T-helper 17 cell (primary cell): ENCODE results near the gene PRDX5. TPM values are rescaled to one million over a fixed set of nuclear protein-coding genes. Genes with fewer than 3 reads are reported as not detected.

Experiments
- ATAC-seq: fragments of 150-1000 bp; cut with Tn5 transposase; 2 replicates; pipeline ENCODE4 v1.10.0; 2021; ENCODE audit warnings: mild to moderate bottlenecking, moderate library complexity
- DNase-seq, 3 donors: peaks; one replicate each; pipeline versions ENCODE4 v3.0.0 to v3.0.0-alpha.2; 2020 to 2021
- H3K9me3 ChIP-seq: one replicate; pipeline ENCODE4 v1.7.0; 2013; ENCODE audit warnings: low read length, mild to moderate bottlenecking; ENCODE audit not compliant: control insufficient read depth, poor library complexity, severe bottlenecking
- H3K27ac Mint-ChIP-seq: one replicate; pipeline ENCODE4 v1.8.0; 2022; ENCODE audit warnings: mild to moderate bottlenecking, moderate library complexity, mixed read lengths
- H3K27me3 Mint-ChIP-seq: one replicate; pipeline ENCODE4 v1.8.0; 2022; ENCODE audit warnings: mixed read lengths
- H3K36me3 Mint-ChIP-seq: one replicate; pipeline ENCODE4 v1.8.0; 2022; ENCODE audit warnings: low read depth, mixed read lengths
- H3K4me1 Mint-ChIP-seq: one replicate; pipeline ENCODE4 v1.8.0; 2022; ENCODE audit warnings: mild to moderate bottlenecking, mixed read lengths
- H3K4me3 Mint-ChIP-seq: one replicate; pipeline ENCODE4 v1.8.0; 2022; ENCODE audit warnings: mild to moderate bottlenecking, moderate library complexity, mixed read lengths
- total RNA-seq, 4 donors: library from RNA in 2 of 4; stranded (reverse) in 2 of 4; gene quantifications; one replicate each; pipeline ENCODE4 v1.2.3 and lab custom pipeline; 2022 to 2026

The PRDX5 gene
- total RNA-seq, 2 donors from 2014 or later: 46.4 to 49.7 TPM

- peaks cover under 1% of the 10 kb centered on the region for H3K27me3 Mint-ChIP-seq
- peaks cover 20% of the 10 kb centered on the region for H3K4me1 Mint-ChIP-seq
- H3K27ac Mint-ChIP-seq: peak within 1 kb of the TSS; percentile 95
- DNase-seq (peak; percentile 85 to 97 (median 88)), ATAC-seq (peak; percentile 80)
- H3K9me3 ChIP-seq: no peaks in the 10 kb centered on the region
- no peaks in the 10 kb centered on the region for H3K36me3 Mint-ChIP-seq
- H3K4me3 Mint-ChIP-seq: peak within 1 kb of the TSS; percentile 89
These were observed 32.7 kb upstream of the PRDX5 start, which contains the start of gene GPR137 for GRCh38 chr11:64284962-64285884. TSS of gene GPR137 (plus strand) at chr11:64285848. CDS start at chr11:64286525, 677 bp downstream.

GRCh38 chr11:64285885-64286800 is 31.8 kb upstream of the PRDX5 start:
- DNase-seq: no peak
- Mint-ChIP-seq H3K4me3 (peak overlapping the region; percentile 89), H3K36me3 (peaks cover 2% of the 10 kb centered on the region), H3K4me1 (peaks cover 24% of the 10 kb centered on the region), H3K27me3 (peaks cover 8% of the 10 kb centered on the region), H3K27ac (peak overlapping the region; percentile 95)
- no peaks in the 10 kb centered on the region for H3K9me3 ChIP-seq
- no peak for ATAC-seq

- ATAC-seq: no peak
- peaks cover 2% of the 10 kb centered on the region for H3K36me3 Mint-ChIP-seq
- no peak for DNase-seq
- peaks cover 23% of the 10 kb centered on the region for H3K4me1 Mint-ChIP-seq
- no peaks in the 10 kb centered on the region for H3K9me3 ChIP-seq
- peak overlapping the region; percentile 95 for H3K27ac Mint-ChIP-seq
- H3K4me3 Mint-ChIP-seq: peak overlapping the region; percentile 85
- peaks cover 8% of the 10 kb centered on the region for H3K27me3 Mint-ChIP-seq
These were observed 31.1 kb upstream of the PRDX5 start for GRCh38 chr11:64286801-64287159.

- no peak for ATAC-seq
- H3K9me3 ChIP-seq: no peaks in the 10 kb centered on the region
- no peak overlapping the region for H3K4me3 Mint-ChIP-seq
These were observed 30.1 kb upstream of the PRDX5 start for GRCh38 chr11:64287676-64288352.

GRCh38 chr11:64288353-64288750 is 29.6 kb upstream of the PRDX5 start:
- peaks cover 15% of the 10 kb centered on the region for H3K27me3 Mint-ChIP-seq
- H3K9me3 ChIP-seq: no peaks in the 10 kb centered on the region
- ATAC-seq: no peak
- H3K4me3 Mint-ChIP-seq: no peak overlapping the region
- peaks cover 20% of the 10 kb centered on the region for H3K4me1 Mint-ChIP-seq
- H3K36me3 Mint-ChIP-seq: peaks cover 2% of the 10 kb centered on the region
- no peak for DNase-seq
- H3K27ac Mint-ChIP-seq: peak overlapping the region; percentile 29

More at GRCh38 chr11:64287676-64288352, 30.1 kb upstream of the PRDX5 start:
- H3K36me3 Mint-ChIP-seq: peaks cover 2% of the 10 kb centered on the region
- H3K27me3 Mint-ChIP-seq: peaks cover 10% of the 10 kb centered on the region
- H3K27ac Mint-ChIP-seq: peak overlapping the region; percentile 29
- H3K4me1 Mint-ChIP-seq: peaks cover 22% of the 10 kb centered on the region
- no peak for DNase-seq

- DNase-seq: no peak
- Mint-ChIP-seq H3K36me3 (peaks cover 2% of the 10 kb centered on the region), H3K27me3 (peaks cover 23% of the 10 kb centered on the region), H3K4me3 (peak overlapping the region; percentile 3), H3K27ac (no peak overlapping the region), H3K4me1 (peaks cover 20% of the 10 kb centered on the region)
- no peak for ATAC-seq
- no peaks in the 10 kb centered on the region for H3K9me3 ChIP-seq
These were observed 28.8 kb upstream of the PRDX5 start for GRCh38 chr11:64289002-64289564.

- peaks cover 22% of the 10 kb centered on the region for H3K4me1 Mint-ChIP-seq
- peaks cover 33% of the 10 kb centered on the region for H3K27me3 Mint-ChIP-seq
- DNase-seq: no peak
- peak overlapping the region; percentile 68 for H3K4me3 Mint-ChIP-seq
- peaks cover 2% of the 10 kb centered on the region for H3K36me3 Mint-ChIP-seq
- peak overlapping the region; percentile 84 for H3K27ac Mint-ChIP-seq
- no peaks in the 10 kb centered on the region for H3K9me3 ChIP-seq
- no peak for ATAC-seq
These were observed 27.3 kb upstream of the PRDX5 start for GRCh38 chr11:64290352-64291261.

- peak within 1 kb of the TSS; percentile 84 for H3K27ac Mint-ChIP-seq
- H3K27me3 Mint-ChIP-seq: peaks cover 35% of the 10 kb centered on the region
- DNase-seq: no peak
- no peaks in the 10 kb centered on the region for H3K9me3 ChIP-seq
- no peak for ATAC-seq
- peaks cover 20% of the 10 kb centered on the region for H3K4me1 Mint-ChIP-seq
- peak within 1 kb of the TSS; percentile 68 for H3K4me3 Mint-ChIP-seq
- H3K36me3 Mint-ChIP-seq: peaks cover 2% of the 10 kb centered on the region
These were observed 26.6 kb upstream of the PRDX5 start, which contains the start of gene KCNK4 for GRCh38 chr11:64291262-64291751. TSS of gene KCNK4 (plus strand) at chr11:64291302. CDS start at chr11:64293019, 1,717 bp downstream.

- H3K27ac Mint-ChIP-seq: no peak overlapping the region
- peaks cover 41% of the 10 kb centered on the region for H3K27me3 Mint-ChIP-seq
- peaks cover 14% of the 10 kb centered on the region for H3K4me1 Mint-ChIP-seq
- H3K4me3 Mint-ChIP-seq: peak overlapping the region; percentile 83
- H3K36me3 Mint-ChIP-seq: peaks cover 2% of the 10 kb centered on the region
- no peak for DNase-seq
- ATAC-seq: peak; percentile 62
- no peaks in the 10 kb centered on the region for H3K9me3 ChIP-seq
These were observed 26.0 kb upstream of the PRDX5 start for GRCh38 chr11:64291752-64292459.

GRCh38 chr11:64292460-64293254 is 25.3 kb upstream of the PRDX5 start:
- peak overlapping the region; percentile 83 for H3K4me3 Mint-ChIP-seq
- H3K36me3 Mint-ChIP-seq: peaks cover 2% of the 10 kb centered on the region
- ATAC-seq (peak; percentile 13), DNase-seq (no peak)
- H3K4me1 Mint-ChIP-seq: peaks cover 18% of the 10 kb centered on the region
- H3K27ac Mint-ChIP-seq: no peak overlapping the region
- H3K27me3 Mint-ChIP-seq: peaks cover 48% of the 10 kb centered on the region
- H3K9me3 ChIP-seq: no peaks in the 10 kb centered on the region
